NCI-H2029 (cell line): ENCODE data around the gene VWC2L.

Experiments used
- DNase-seq: peaks from one replicate; lab custom pipeline; 2025; lab: John Stamatoyannopoulos, UW

VWC2L gene

DNA sequence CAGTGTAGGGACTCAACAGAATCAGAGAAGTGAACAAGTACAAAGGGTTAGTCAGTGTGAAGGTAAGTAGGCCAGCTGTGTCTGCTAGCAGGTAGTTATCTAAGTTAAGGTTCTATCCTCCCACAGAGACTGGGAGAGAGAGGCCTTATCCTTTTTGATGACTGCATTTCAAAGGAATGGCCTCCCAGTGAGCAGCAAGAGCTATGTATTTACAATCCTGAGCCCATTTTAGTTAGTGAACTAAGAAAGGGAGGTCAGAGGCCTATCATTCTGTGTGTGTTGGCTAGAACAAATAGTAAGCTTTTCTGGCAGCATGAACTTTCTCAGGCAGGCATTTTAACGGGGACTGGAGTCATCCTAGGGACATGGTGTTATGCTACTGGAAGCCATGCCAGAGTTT, 182.9 kb downstream of the VWC2L start:
- no peak for DNase-seq

DNA sequence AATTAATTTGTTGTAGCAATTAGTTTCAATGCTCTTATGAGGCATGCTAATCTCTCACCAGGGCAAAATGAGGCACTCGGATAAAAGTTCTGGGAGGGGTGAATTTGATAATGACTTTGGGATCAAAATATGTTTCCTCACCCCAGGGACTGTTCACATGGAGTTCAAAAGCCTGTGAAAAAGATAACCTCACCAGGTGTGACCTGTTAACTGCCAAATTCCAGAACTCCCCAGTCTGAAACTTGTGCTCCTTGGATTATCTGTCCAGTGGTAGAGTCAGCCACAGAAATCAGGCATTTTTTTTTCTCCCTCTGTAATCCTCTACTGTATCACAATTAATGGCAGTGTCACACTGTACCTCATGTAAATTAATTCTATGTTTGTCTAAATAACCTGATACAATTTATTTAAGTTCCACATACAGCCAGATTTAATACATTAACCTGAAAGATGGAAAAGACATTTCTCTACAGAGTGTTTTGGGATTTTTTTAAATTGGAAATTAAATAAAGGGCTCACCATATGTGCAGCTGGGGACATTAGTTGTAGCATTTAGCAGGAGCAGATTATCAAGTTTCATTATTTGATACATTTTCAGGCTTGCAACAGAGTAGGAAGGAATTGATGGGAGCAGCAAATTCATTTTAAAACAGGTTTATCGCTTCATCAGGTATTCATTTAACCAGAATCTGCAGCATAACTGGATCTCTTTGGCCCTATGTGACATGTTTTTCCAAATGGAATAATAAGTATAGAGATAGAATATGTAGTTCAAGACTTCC, 191.2 kb downstream of the VWC2L start:
- DNase-seq: no peak

DNA sequence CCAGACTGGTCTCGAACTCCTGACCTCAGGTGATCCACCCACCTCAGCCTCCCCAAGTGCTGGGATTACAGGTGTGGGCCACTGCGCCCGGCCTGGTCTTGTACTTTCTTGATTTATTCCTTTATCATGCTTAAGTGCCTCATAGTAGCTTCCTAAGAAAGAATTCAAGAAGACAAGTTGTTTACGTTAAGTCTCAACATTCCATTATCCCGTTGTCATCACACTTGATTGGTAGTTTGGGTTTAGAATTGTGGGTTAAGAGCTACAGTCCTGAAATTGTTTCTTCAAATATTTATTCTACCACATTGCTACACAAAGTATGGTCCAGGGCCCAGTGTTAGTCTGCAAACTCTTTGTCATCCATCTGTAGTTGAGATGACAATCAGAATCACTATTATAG, 194.0 kb downstream of the VWC2L start:
- no peak for DNase-seq

DNA sequence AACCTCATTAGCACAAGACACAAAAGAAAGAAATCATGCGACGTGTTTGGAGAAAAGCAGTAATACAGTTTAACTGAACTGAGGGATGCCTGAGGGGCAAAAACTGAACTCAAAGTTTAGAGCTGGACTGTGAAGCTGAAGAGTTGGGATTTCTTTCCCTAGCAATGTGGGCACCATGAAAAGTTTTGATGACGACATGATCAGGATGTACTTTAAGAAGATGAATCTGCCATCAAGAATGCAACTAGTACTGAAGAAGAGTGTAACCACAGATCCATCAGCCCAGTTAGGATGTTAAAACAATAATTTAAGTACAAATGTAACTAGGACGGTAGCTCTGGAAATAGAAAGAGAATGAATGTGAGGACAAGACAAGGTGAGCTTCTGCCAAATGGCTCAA, 196.2 kb downstream of the VWC2L start:
- no peak for DNase-seq

DNA sequence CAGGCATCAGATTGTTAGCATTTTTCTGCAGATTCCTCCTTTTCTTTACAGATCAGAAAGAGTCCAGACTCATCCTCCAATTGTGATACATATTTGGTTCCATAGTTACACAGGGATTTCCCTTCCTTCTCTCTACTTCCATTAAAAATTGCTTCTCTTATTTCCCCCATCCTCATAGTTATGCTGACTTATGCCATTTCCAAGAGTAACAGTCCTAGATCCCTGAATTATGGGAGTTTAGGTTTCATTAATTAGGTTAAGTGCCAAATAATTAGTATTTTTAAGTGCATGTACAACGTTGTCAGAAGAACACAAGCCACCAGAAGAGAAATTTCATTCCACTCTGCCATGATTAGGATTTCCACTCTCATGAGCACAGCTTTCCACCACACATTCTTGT, 200.2 kb downstream of the VWC2L start:
- no peak for DNase-seq

DNA sequence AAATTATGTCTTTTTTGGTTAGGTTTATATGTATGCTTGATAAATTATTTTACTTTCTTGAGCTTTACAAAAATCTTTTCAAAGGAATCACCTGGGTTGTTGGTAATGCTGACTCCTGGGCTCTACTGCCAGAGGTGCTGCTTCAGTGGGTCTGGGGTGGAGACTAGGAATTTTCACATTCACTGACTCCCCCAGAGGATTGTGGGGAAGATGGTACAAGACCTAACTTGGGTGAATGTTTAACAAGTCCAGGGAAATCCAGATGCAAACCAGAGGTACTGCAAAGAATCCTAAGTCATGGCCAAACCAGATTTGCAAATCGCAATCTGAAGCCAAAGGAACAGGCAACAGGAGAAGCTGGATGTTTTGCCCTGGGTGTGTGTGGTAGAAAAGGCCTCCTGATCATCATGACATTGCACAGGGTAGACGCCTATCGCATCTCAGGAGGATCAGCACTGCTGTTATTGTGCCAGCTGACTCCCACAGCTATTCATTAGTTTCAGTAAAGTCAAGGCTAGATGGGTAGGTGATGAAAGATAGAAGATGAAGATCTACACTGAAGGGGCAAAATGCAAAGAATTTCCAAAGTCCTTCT, 213.4 kb downstream of the VWC2L start:
- DNase-seq: no peak

DNA sequence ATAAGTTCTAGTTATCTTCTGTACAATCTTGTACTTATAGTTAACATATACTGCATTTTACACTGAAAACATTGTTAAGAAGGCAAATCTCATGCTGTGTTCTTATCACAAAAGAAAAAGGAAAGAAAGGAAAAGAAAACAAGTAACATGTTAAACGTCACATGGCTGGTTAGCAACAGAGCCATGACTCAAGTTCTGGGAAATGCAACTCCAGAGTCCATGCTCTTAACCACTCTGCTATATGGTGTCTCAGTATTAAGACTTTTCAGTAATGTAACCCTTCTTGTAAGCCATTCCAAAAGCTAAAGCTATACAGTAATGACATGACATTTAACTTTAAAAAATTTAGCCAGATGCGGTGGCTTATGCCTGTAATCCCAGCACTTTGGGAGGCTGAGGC, 217.2 kb downstream of the VWC2L start:
- DNase-seq: no peak
